SJSA1 (cell line): ENCODE measurements around the gene C16orf92. TPM values are rescaled to one million over a fixed set of nuclear protein-coding genes. Genes with fewer than 3 reads are reported as not detected.
"Not testable (repeated sequence)": the region's sequence is repeated elsewhere in the genome, so short reads cannot be mapped to it uniquely, and the experiment has no call there.

Experiments used
- DNase-seq, 2 experiments: peaks; one replicate each; pipeline ENCODE4 v3.0.0-alpha.2; 2015 to 2020; ENCODE audit warnings: low spot score in 2 of 2, low read depth in 1 of 2
- H3K27ac ChIP-seq: fragments of 250-450 bp; sonication (Bioruptor Pico); 2 replicates; pipeline ENCODE4 v1.5.1; 2020; ENCODE audit warnings: mild to moderate bottlenecking, moderate library complexity
- H3K27me3 ChIP-seq: fragments of 250-450 bp; sonication (Bioruptor Pico); replicated peaks from 2 replicates; pipeline ENCODE4 v1.5.1; 2020; ENCODE audit warnings: mild to moderate bottlenecking, moderate library complexity
- H3K36me3 ChIP-seq: fragments of 250-450 bp; sonication (Bioruptor Pico); 2 replicates; pipeline ENCODE4 v1.5.1; 2020; ENCODE audit warnings: mild to moderate bottlenecking
- H3K4me1 ChIP-seq: fragments of 250-450 bp; sonication (Bioruptor Pico); replicated peaks from 2 replicates; pipeline ENCODE4 v1.6.1; 2021; ENCODE audit warnings: mild to moderate bottlenecking
- H3K4me3 ChIP-seq: fragments of 250-450 bp; sonication (Bioruptor Pico); 2 replicates; pipeline ENCODE4 v1.5.1; 2020; ENCODE audit warnings: mild to moderate bottlenecking
- H3K9me3 ChIP-seq: fragments of 250-450 bp; sonication (Bioruptor Pico); replicated peaks from 2 replicates; pipeline ENCODE4 v1.5.1; 2020; ENCODE audit warnings: mild to moderate bottlenecking
- total RNA-seq: library from RNA; depleted of rRNA; stranded (reverse); fragments of >200 nt; shearing (Covaris generic); gene quantifications from 2 replicates; pipeline ENCODE4 v1.2.3, GENCODE V29; 2014

The C16orf92 gene
- total RNA-seq, 1 experiment from 2014 or later = not detected

GRCh38 chr16:30017277-30017656 lies 5.7 kb upstream of the C16orf92 start:
- Histone ChIP-seq H3K4me3 (no peak overlapping the region), H3K27me3 (no peaks in the 10 kb centered on the region; the same call in 1 of the 2 replicates), H3K27ac (no peak overlapping the region), H3K4me1 (peaks cover 5% of the 10 kb centered on the region), H3K9me3 (no peaks in the 10 kb centered on the region), H3K36me3 (no peaks in the 10 kb centered on the region)
- no peak for DNase-seq

GRCh38 chr16:30017937-30018336 lies 5.1 kb upstream of the C16orf92 start:
- not testable (repeated sequence) for H3K9me3 ChIP-seq

GRCh38 chr16:30018731-30019158 lies 4.3 kb upstream of the C16orf92 start:
- Histone ChIP-seq H3K36me3 (no peaks in the 10 kb centered on the region), H3K4me1 (peaks cover 5% of the 10 kb centered on the region), H3K27ac (no peak overlapping the region), H3K9me3 (no peaks in the 10 kb centered on the region), H3K4me3 (no peak overlapping the region), H3K27me3 (peaks cover 2% of the 10 kb centered on the region; the same call in 1 of the 2 replicates)
- no peak for DNase-seq

More at GRCh38 chr16:30017937-30018336, 5.1 kb upstream of the C16orf92 start:
- not testable (repeated sequence) for H3K4me3 ChIP-seq, H3K27ac ChIP-seq, H3K4me1 ChIP-seq, H3K36me3 ChIP-seq, H3K27me3 ChIP-seq, DNase-seq

- H3K4me1 ChIP-seq = peaks cover 5% of the 10 kb centered on the region
- H3K27me3 ChIP-seq = peaks cover 26% of the 10 kb centered on the region
- no peaks in the 10 kb centered on the region for H3K36me3 ChIP-seq
- H3K9me3 ChIP-seq = no peaks in the 10 kb centered on the region
- H3K27ac ChIP-seq = no peak overlapping the region
- DNase-seq = no peak
- no peak overlapping the region for H3K4me3 ChIP-seq
Measured at GRCh38 chr16:30023586-30023985, 588 bp downstream of the C16orf92 start.

GRCh38 chr16:30024451-30024850 lies 1.5 kb downstream of the C16orf92 start:
- no peaks in the 10 kb centered on the region for H3K9me3 ChIP-seq
- no peak overlapping the region for H3K27ac ChIP-seq
- no peaks in the 10 kb centered on the region for H3K36me3 ChIP-seq
- no peak overlapping the region for H3K4me3 ChIP-seq
- H3K27me3 ChIP-seq = peaks cover 30% of the 10 kb centered on the region
- H3K4me1 ChIP-seq = peaks cover 5% of the 10 kb centered on the region
- DNase-seq = no peak

GRCh38 chr16:30025156-30025555 lies 2.2 kb downstream of the C16orf92 start:
- no peak overlapping the region for H3K27ac ChIP-seq
- no peak overlapping the region for H3K4me3 ChIP-seq
- DNase-seq = no peak
- no peaks in the 10 kb centered on the region for H3K9me3 ChIP-seq
- H3K27me3 ChIP-seq = peaks cover 35% of the 10 kb centered on the region
- H3K36me3 ChIP-seq = no peaks in the 10 kb centered on the region
- H3K4me1 ChIP-seq = peaks cover 5% of the 10 kb centered on the region

- H3K27ac ChIP-seq = no peak overlapping the region
- peaks cover 5% of the 10 kb centered on the region for H3K4me1 ChIP-seq
- H3K27me3 ChIP-seq = peaks cover 37% of the 10 kb centered on the region
- H3K9me3 ChIP-seq = no peaks in the 10 kb centered on the region
- no peak for DNase-seq
- no peak overlapping the region for H3K4me3 ChIP-seq
- H3K36me3 ChIP-seq = no peaks in the 10 kb centered on the region
Measured at GRCh38 chr16:30025574-30025973, 2.6 kb downstream of the C16orf92 start.

GRCh38 chr16:30026449-30026848 lies 3.5 kb downstream of the C16orf92 start:
- H3K9me3 ChIP-seq = no peaks in the 10 kb centered on the region
- H3K27me3 ChIP-seq = peaks cover 41% of the 10 kb centered on the region
- no peak for DNase-seq

GRCh38 chr16:30027588-30028437 lies 4.8 kb downstream of the C16orf92 start:
- Histone ChIP-seq H3K9me3 (no peaks in the 10 kb centered on the region), H3K27ac (no peak overlapping the region), H3K4me3 (no peak overlapping the region), H3K36me3 (no peaks in the 10 kb centered on the region), H3K4me1 (no peaks in the 10 kb centered on the region), H3K27me3 (peaks cover 50% of the 10 kb centered on the region)
- no peak for DNase-seq

More at GRCh38 chr16:30026449-30026848, 3.5 kb downstream of the C16orf92 start:
- Histone ChIP-seq H3K27ac (no peak overlapping the region), H3K4me3 (no peak overlapping the region), H3K4me1 (no peaks in the 10 kb centered on the region; the same call in 1 of the 2 replicates), H3K36me3 (no peaks in the 10 kb centered on the region)

GRCh38 chr16:30028438-30029076 lies 5.6 kb downstream of the C16orf92 start:
- Histone ChIP-seq H3K4me3 (no peak overlapping the region), H3K9me3 (no peaks in the 10 kb centered on the region), H3K4me1 (no peaks in the 10 kb centered on the region), H3K36me3 (no peaks in the 10 kb centered on the region), H3K27me3 (peaks cover 50% of the 10 kb centered on the region), H3K27ac (no peak overlapping the region)
- no peak for DNase-seq

GRCh38 chr16:30030011-30030685 lies 7.2 kb downstream of the C16orf92 start:
- DNase-seq = no peak
- Histone ChIP-seq H3K36me3 (no peaks in the 10 kb centered on the region), H3K27ac (no peak overlapping the region)

GRCh38 chr16:30030841-30031413 lies 7.9 kb downstream of the C16orf92 start, which contains the start of gene TLCD3B:
TLCD3B (minus strand) TSS chr16:30031271; CDS start chr16:30030527, 744 bp downstream.
- H3K27ac ChIP-seq = no peak within 1 kb of the TSS
- H3K9me3 ChIP-seq = no peaks in the 10 kb centered on the region
- no peak for DNase-seq
- H3K4me3 ChIP-seq = no peak within 1 kb of the TSS
- H3K4me1 ChIP-seq = no peaks in the 10 kb centered on the region
- H3K27me3 ChIP-seq = peaks cover 32% of the 10 kb centered on the region
- H3K36me3 ChIP-seq = no peaks in the 10 kb centered on the region

More at GRCh38 chr16:30030011-30030685, 7.2 kb downstream of the C16orf92 start:
- peaks cover 40% of the 10 kb centered on the region for H3K27me3 ChIP-seq
- H3K4me1 ChIP-seq = no peaks in the 10 kb centered on the region
- no peaks in the 10 kb centered on the region for H3K9me3 ChIP-seq
- no peak overlapping the region for H3K4me3 ChIP-seq

GRCh38 chr16:30031477-30031918 lies 8.5 kb downstream of the C16orf92 start:
- Histone ChIP-seq H3K4me3 (no peak overlapping the region), H3K27me3 (peaks cover 31% of the 10 kb centered on the region), H3K9me3 (no peaks in the 10 kb centered on the region), H3K4me1 (no peaks in the 10 kb centered on the region), H3K36me3 (no peaks in the 10 kb centered on the region), H3K27ac (no peak overlapping the region)
- DNase-seq = no peak
